Karpas-422 (cell line): ENCODE measurements around the gene COL9A2. TPM values are rescaled to one million over a fixed set of nuclear protein-coding genes. Genes with fewer than 3 reads are reported as not detected.

ENCODE experiments used
- total RNA-seq: library from RNA; depleted of rRNA; stranded (reverse); fragments of >200 nt; shearing (Covaris generic); gene quantifications from 2 replicates; pipeline ENCODE4 v1.2.3, GENCODE V29; 2014; ENCODE audit warnings: low replicate concordance; rRNA removed

Gene COL9A2
- total RNA-seq, 1 experiment from 2014 or later, result 7.9 TPM

Other genes starting within 250 kb of the COL9A2 start
- 49.5 and 77.4 TPM in 2 replicates for gene PPT1, start 220.0 kb downstream of the COL9A2 start, total RNA-seq
- 23.7 and 33.5 TPM in 2 replicates for gene RLF, start 155.9 kb downstream of the COL9A2 start, total RNA-seq
- not detected in 2 replicates for gene TMCO2, start 69.3 kb downstream of the COL9A2 start, total RNA-seq
- gene ZMPSTE24, start 59.0 kb downstream of the COL9A2 start, total RNA-seq, result 22.0 and 50.9 TPM in 2 replicates
- gene SMAP2, start 56.4 kb upstream of the COL9A2 start, total RNA-seq, result 33.6 and 37.5 TPM in 2 replicates
- 11.1 and 12.9 TPM in 2 replicates for gene ZFP69B, start 133.2 kb upstream of the COL9A2 start, total RNA-seq
- gene ZFP69, start 160.0 kb upstream of the COL9A2 start, total RNA-seq, result 13.5 and 14.5 TPM in 2 replicates
- 5.2 and 9.1 TPM in 2 replicates for gene EXO5, start 191.5 kb upstream of the COL9A2 start, total RNA-seq
- 3.4 and 8.5 TPM in 2 replicates for gene ZNF684, start 214.4 kb upstream of the COL9A2 start, total RNA-seq